Bronchial epithelial cell (primary cell): Measurements from ENCODE around the gene LTA. TPM values are rescaled to one million over a fixed set of nuclear protein-coding genes. Genes with fewer than 3 reads are reported as not detected.

ENCODE experiments used
- DNase-seq: peaks from one replicate; pipeline ENCODE4 v3.0.0-alpha.2; 2010; ENCODE audit warnings: low read depth
- FAIRE-seq: peaks from 2 replicates; lab custom pipeline; 2011; peaks lifted over from hg19 to GRCh38; lab: Jason Lieb, UNC
- H3K27me3 ChIP-seq: 2 replicates; pipeline ENCODE4 v1.5.1; 2011; ENCODE audit warnings: low read length; ENCODE audit not compliant: control insufficient read depth, insufficient read depth
- H3K36me3 ChIP-seq: 2 replicates; pipeline ENCODE4 v1.5.1; 2011; ENCODE audit warnings: low read length; ENCODE audit not compliant: control insufficient read depth, insufficient read depth
- H3K4me3 ChIP-seq: 2 replicates; pipeline ENCODE4 v1.5.1; 2011; ENCODE audit warnings: mild to moderate bottlenecking, low read depth, low read length, control low read depth
- total RNA-seq: library from RNA; depleted of rRNA; stranded (reverse); fragments of >200 nt; gene quantifications from 2 replicates; pipeline ENCODE4 v1.2.1, GENCODE V29; 2014
- TF ChIP-seq, protein P1 (sequence below): IDR thresholded peaks from 2 replicates; pipeline ENCODE4 v1.5.1; 2011; ENCODE audit warnings: mild to moderate bottlenecking, moderate library complexity, low read length, control low read depth, inconsistent platforms; ENCODE audit not compliant: insufficient read depth, severe bottlenecking

LTA gene
- total RNA-seq, 1 donor from 2014 or later: not detected

DNA sequence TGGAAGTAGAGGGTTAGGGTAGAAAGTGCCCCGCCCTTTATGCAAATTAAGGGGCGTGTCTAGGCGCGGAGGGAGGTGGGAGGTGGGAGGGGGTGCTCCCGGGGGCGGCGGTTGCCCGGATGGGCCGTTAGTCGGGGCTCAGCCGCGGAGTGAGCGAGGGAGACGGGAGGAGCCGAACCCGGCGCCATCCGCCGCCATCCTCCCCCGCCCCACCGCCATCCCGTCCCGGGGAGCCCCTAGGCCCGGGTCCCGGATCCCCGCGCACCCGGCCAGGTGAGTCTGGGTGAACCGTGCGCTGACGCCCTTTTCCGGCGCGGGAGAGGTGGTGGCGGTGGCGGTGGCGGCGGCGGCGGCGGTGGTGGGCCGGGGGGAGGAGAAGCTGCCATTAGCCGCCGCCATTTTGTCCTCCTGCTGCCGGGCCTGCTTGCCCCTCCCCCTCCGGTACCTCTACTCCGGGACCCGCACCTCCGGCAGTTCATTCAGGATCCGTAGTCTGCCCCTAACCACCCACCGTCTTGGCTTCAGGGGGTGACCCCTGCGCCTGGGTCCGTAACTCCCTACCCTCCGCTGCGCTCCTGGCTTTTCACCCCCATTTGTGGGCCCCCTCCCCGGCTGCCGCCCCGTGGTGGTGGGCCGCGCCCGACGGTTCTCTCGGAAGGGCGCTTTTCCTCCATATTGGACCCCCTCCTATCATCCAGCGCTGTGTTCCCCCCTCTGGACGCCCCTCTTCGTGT is 48.7 kb downstream of the LTA start, which contains the start of gene PRRC2A:
TSS of gene PRRC2A (plus strand) at position 130 of the 734 bp plus-strand sequence. CDS start 2,075 bp downstream, outside the sequence.
- Histone ChIP-seq H3K36me3 (peaks cover 20% of the 10 kb centered on the region), H3K27me3 (no peaks in the 10 kb centered on the region), H3K4me3 (peak within 1 kb of the TSS; percentile 73)
- FAIRE-seq: no peak
- TF ChIP-seq, protein P1, sequence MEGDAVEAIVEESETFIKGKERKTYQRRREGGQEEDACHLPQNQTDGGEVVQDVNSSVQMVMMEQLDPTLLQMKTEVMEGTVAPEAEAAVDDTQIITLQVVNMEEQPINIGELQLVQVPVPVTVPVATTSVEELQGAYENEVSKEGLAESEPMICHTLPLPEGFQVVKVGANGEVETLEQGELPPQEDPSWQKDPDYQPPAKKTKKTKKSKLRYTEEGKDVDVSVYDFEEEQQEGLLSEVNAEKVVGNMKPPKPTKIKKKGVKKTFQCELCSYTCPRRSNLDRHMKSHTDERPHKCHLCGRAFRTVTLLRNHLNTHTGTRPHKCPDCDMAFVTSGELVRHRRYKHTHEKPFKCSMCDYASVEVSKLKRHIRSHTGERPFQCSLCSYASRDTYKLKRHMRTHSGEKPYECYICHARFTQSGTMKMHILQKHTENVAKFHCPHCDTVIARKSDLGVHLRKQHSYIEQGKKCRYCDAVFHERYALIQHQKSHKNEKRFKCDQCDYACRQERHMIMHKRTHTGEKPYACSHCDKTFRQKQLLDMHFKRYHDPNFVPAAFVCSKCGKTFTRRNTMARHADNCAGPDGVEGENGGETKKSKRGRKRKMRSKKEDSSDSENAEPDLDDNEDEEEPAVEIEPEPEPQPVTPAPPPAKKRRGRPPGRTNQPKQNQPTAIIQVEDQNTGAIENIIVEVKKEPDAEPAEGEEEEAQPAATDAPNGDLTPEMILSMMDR: no peak
- no peak for DNase-seq

- Histone ChIP-seq H3K27me3 (no peaks in the 10 kb centered on the region), H3K36me3 (peaks cover 26% of the 10 kb centered on the region), H3K4me3 (peak overlapping the region; percentile 73)
- DNase-seq: no peak
- TF ChIP-seq, protein P1: no peak
- FAIRE-seq: no peak
Measured at GRCh38 chr6:31621320-31621939, 49.3 kb downstream of the LTA start.

DNA sequence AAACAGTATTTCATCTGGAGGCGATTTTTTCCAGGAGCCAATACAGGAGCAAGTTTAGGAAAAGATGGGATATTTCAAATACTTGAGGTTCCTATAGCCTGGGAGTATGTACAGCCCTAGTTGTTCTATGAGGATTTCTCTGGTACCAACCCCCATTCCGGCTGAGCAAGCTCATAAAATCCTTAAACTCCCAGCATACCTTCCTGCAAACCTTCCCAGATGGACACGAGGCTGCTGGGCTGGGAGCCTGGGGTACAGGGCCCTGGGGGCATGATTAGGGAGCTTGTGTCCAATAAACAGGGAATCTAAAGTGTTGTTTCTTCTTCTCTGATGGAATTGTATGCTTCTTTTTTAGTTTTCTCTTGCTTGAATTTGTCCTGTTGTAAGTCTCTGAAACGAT is 49.9 kb downstream of the LTA start:
- no peak for DNase-seq

GRCh38 chr6:31622684-31623091 is 50.6 kb downstream of the LTA start:
- Histone ChIP-seq H3K27me3 (no peaks in the 10 kb centered on the region), H3K4me3 (no peak overlapping the region), H3K36me3 (peaks cover 35% of the 10 kb centered on the region)
- TF ChIP-seq, protein P1: no peak
- peak; percentile 63 for DNase-seq
- no peak for FAIRE-seq

More for the DNA sequence above, 49.9 kb downstream of the LTA start:
- Histone ChIP-seq H3K27me3 (no peaks in the 10 kb centered on the region), H3K36me3 (peaks cover 30% of the 10 kb centered on the region), H3K4me3 (peak overlapping the region; percentile 73)
- TF ChIP-seq, protein P1: no peak
- FAIRE-seq: no peak

Other genes with a start within 250 kb of the LTA start
- 46.9 and 59.5 TPM in 2 replicates for gene HLA-B, start 215.1 kb upstream of the LTA start, total RNA-seq
- gene MICA, start 168.7 kb upstream of the LTA start, total RNA-seq: 47.6 and 51.6 TPM in 2 replicates
- gene MICB, start 74.1 kb upstream of the LTA start, total RNA-seq: 2.9 and 3.7 TPM in 2 replicates
- gene MCCD1, start 43.3 kb upstream of the LTA start, total RNA-seq: not detected in 2 replicates
- 335 and 385 TPM in 2 replicates for gene DDX39B, start 30.3 kb upstream of the LTA start, total RNA-seq
- 0.26 and 0.51 TPM in 2 replicates for gene ATP6V1G2, start 25.7 kb upstream of the LTA start, total RNA-seq
- 38.9 and 40.0 TPM in 2 replicates for gene NFKBIL1, start 24.7 kb upstream of the LTA start, total RNA-seq
- not detected in 2 replicates for gene TNF, start 3.3 kb downstream of the LTA start, total RNA-seq
- not detected in 2 replicates for gene LTB, start 10.1 kb downstream of the LTA start, total RNA-seq
- gene LST1, start 14.0 kb downstream of the LTA start, total RNA-seq: not detected in 2 replicates
- not detected in 2 replicates for gene NCR3, start 20.7 kb downstream of the LTA start, total RNA-seq
- gene AIF1, start 42.9 kb downstream of the LTA start, total RNA-seq: not detected in 2 replicates
- gene PRRC2A, start 48.4 kb downstream of the LTA start, total RNA-seq: 21.1 and 24.7 TPM in 2 replicates
- gene BAG6, start 80.4 kb downstream of the LTA start, total RNA-seq: 71.1 and 84.1 TPM in 2 replicates
- 0.26 and 0.53 TPM in 2 replicates for gene APOM, start 83.6 kb downstream of the LTA start, total RNA-seq
- gene C6orf47, start 88.5 kb downstream of the LTA start, total RNA-seq: 28.4 and 30.5 TPM in 2 replicates
- 10.0 and 10.2 TPM in 2 replicates for gene GPANK1, start 92.7 kb downstream of the LTA start, total RNA-seq
- gene CSNK2B, start 93.8 kb downstream of the LTA start, total RNA-seq: 61.1 and 72.7 TPM in 2 replicates
- gene LY6G5B, start 97.7 kb downstream of the LTA start, total RNA-seq: 1.1 and 2.3 TPM in 2 replicates
- gene LY6G5C, start 108.8 kb downstream of the LTA start, total RNA-seq: 0.13 TPM in 1 of 2 replicates, not detected in the other
- 32.9 and 66.2 TPM in 2 replicates for gene ABHD16A, start 131.0 kb downstream of the LTA start, total RNA-seq
- not detected in 2 replicates for gene LY6G6F, start 134.6 kb downstream of the LTA start, total RNA-seq
- gene LY6G6D, start 143.1 kb downstream of the LTA start, total RNA-seq: not detected in 2 replicates
- 0.38 TPM in 1 of 2 replicates, not detected in the other for gene LY6G6C, start 149.5 kb downstream of the LTA start, total RNA-seq
- gene MPIG6B, start 151.1 kb downstream of the LTA start, total RNA-seq: under 0.01 TPM in 1 of 2 replicates, not detected in the other
- gene DDAH2, start 157.0 kb downstream of the LTA start, total RNA-seq: 14.5 and 19.5 TPM in 2 replicates
- 480 and 574 TPM in 2 replicates for gene CLIC1, start 164.2 kb downstream of the LTA start, total RNA-seq
- gene MSH5, start 167.7 kb downstream of the LTA start, total RNA-seq: 3.4 and 4.0 TPM in 2 replicates
- gene SAPCD1, start 190.4 kb downstream of the LTA start, total RNA-seq: 1.3 TPM in 2 replicates
- 0.26 and 1.4 TPM in 2 replicates for gene VWA7, start 205.0 kb downstream of the LTA start, total RNA-seq
- 40.8 and 53.2 TPM in 2 replicates for gene VARS1, start 223.5 kb downstream of the LTA start, total RNA-seq
- gene LSM2, start 234.7 kb downstream of the LTA start, total RNA-seq: 28.9 and 29.2 TPM in 2 replicates
- 0.53 and 1.4 TPM in 2 replicates for gene HSPA1L, start 243.0 kb downstream of the LTA start, total RNA-seq
- 50.3 and 55.3 TPM in 2 replicates for gene HSPA1A, start 243.3 kb downstream of the LTA start, total RNA-seq